Gastroesophageal sphincter (tissue), 4 donors: Measurements from ENCODE around the gene ATP5F1D. TPM values are rescaled to one million over a fixed set of nuclear protein-coding genes. Genes with fewer than 3 reads are reported as not detected.

Experiments used
- ATAC-seq: fragments of 150-250 bp; one replicate; pipeline ENCODE4 v1.9.1; 2016; ENCODE audit warnings: mild to moderate bottlenecking, moderate library complexity
- H3K27ac ChIP-seq, 4 donors: fragments of 200-600 bp; sonication (generic) in 3 of 4; 1 replicate in 3 of 4; 2 replicates in 1 of 4; pipeline ENCODE4 v1.5.1; 2016 to 2019
- H3K27me3 ChIP-seq: fragments of 200-600 bp; sonication (generic); one replicate; pipeline ENCODE4 v1.5.1; 2019
- H3K36me3 ChIP-seq, 2 donors: fragments of 200-600 bp; sonication (generic); one replicate each; pipeline ENCODE4 v1.5.1; 2019; ENCODE audit warnings: control low read depth in 1 of 2
- H3K4me1 ChIP-seq, 3 donors: fragments of 200-600 bp; sonication (generic); 1 replicate in 2 of 3; 2 replicates in 1 of 3; pipeline ENCODE4 v1.5.1; 2016 to 2019; ENCODE audit warnings: control low read depth in 2 of 3
- H3K4me3 ChIP-seq, 2 donors: fragments of 200-600 bp; sonication (generic); one replicate each; pipeline ENCODE4 v1.5.1; 2019; ENCODE audit warnings: mild to moderate bottlenecking in 1 of 2, moderate library complexity in 1 of 2
- H3K9me3 ChIP-seq, 3 donors: fragments of 200-600 bp; sonication (generic); one replicate each; pipeline ENCODE4 v1.5.1; 2017 to 2019; ENCODE audit warnings: control low read depth in 2 of 3
- CTCF ChIP-seq, 4 experiments: fragments of 200-600 bp in 2 of 4; fragments of 450-650 bp in 2 of 4; sonication (generic) in 1 of 4; IDR thresholded peaks; one replicate each; pipeline ENCODE4 v1.5.1; 2017 to 2019; ENCODE audit warnings: antibody characterized with exemption in 4 of 4, mild to moderate bottlenecking in 2 of 4, moderate library complexity in 2 of 4
- EP300 ChIP-seq: sonication (generic); formaldehyde crosslinking; IDR thresholded peaks from one replicate; pipeline ENCODE4 v1.6.1; 2017; ENCODE audit warnings: antibody characterized with exemption, mild to moderate bottlenecking
- POLR2A ChIP-seq, 2 donors: fragments of 450-650 bp; IDR thresholded peaks; one replicate each; pipeline ENCODE4 v1.6.1; 2017; ENCODE audit warnings: antibody characterized with exemption in 2 of 2, mild to moderate bottlenecking in 2 of 2, moderate library complexity in 1 of 2
- POLR2AphosphoS5 ChIP-seq: sonication (generic); formaldehyde crosslinking; IDR thresholded peaks from one replicate; pipeline ENCODE4 v1.6.1; 2017; ENCODE audit warnings: antibody characterized with exemption
- WGBS, 2 donors: methylation state at CpG; one replicate each; pipeline ENCODE4 v1.1.5; 2018; ENCODE audit warnings: low coverage in 1 of 2; 5-methylcytosine and 5-hydroxymethylcytosine counted together
- total RNA-seq, 4 donors: library from RNA; depleted of rRNA; stranded (reverse); fragments of >200 nt; gene quantifications; one replicate each; pipeline ENCODE4 v1.1.0, GENCODE V29; 2016

Gene ATP5F1D
- total RNA-seq, 4 donors from 2014 or later: 62.3 to 116 (median 84.1) TPM

DNA sequence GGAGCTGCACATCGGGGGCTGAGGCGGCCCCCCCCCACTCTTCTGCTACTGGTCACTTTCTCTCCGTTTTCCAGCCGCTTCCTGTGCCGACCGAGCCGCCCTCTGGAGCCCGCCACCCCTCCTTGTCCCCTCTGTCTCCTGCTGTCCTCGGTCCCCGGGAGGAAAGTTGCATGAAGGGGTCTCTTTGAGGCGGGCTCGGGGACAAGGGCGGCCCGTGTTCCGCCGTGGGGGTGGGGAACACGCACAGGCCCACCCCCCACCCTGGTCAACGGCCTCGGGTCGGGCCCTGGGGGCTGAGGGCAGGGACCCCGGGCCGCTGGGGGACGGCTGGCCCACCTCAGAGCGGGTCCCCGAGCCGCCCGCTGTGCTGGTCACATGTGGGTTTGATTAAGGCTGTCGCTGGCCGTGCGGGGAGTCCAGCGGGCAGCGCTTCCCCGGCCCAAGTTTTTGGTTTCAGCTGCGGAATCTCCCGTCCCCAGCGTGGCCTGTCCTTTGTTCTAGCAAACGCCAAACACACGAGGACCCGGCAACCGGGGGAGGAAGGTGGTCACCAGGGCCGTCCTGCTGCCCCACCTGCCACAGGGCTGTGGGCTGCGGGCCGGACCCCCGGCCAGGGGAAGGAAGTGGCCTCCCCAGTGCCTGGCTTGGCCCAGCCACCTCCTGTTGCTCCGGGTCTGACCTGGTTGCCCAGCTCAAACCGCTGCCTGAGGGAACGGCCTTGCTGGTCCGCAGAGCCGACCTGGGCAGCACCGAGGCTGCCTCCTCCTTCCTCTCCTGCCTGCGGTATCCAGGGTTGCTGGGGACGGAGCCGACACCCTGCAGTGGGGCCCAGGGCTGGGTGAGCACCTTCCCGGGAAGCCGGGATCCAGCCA is 46.0 kb downstream of the ATP5F1D start:
- TF ChIP-seq EP300: no peak
- H3K36me3 ChIP-seq: no peaks in the 10 kb centered on the region
- peaks cover 0 to 24% (median 3%) of the 10 kb centered on the region in 3 donors for H3K4me1 ChIP-seq
- no peak overlapping the region for H3K4me3 ChIP-seq
- no peak overlapping the region for H3K27ac ChIP-seq
- H3K9me3 ChIP-seq: no peaks in the 10 kb centered on the region
- peaks cover 97% of the 10 kb centered on the region for H3K27me3 ChIP-seq
- ATAC-seq: no peak
- 0% methylated on average over 1 of the region's 55 CpGs; no CpG with 5 or more reads in 1 of the 2 donors for WGBS, 2 donors

GRCh38 chr19:1288226-1288612 is 46.7 kb downstream of the ATP5F1D start:
- Histone ChIP-seq H3K27me3 (peaks cover 97% of the 10 kb centered on the region), H3K9me3 (no peaks in the 10 kb centered on the region), H3K4me1 (peaks cover 0 to 24% (median 3%) of the 10 kb centered on the region in 3 donors), H3K27ac (no peak overlapping the region), H3K4me3 (no peak overlapping the region), H3K36me3 (no peaks in the 10 kb centered on the region)
- no peak for ATAC-seq
- no peak for TF ChIP-seq EP300
- TF ChIP-seq POLR2A (IDR thresholded peaks at IDR 0.05): no peak
- TF ChIP-seq CTCF (IDR thresholded peaks at IDR 0.05): no peak
- no CpG with 5 or more reads among the region's 18 CpGs for WGBS, 2 donors

DNA sequence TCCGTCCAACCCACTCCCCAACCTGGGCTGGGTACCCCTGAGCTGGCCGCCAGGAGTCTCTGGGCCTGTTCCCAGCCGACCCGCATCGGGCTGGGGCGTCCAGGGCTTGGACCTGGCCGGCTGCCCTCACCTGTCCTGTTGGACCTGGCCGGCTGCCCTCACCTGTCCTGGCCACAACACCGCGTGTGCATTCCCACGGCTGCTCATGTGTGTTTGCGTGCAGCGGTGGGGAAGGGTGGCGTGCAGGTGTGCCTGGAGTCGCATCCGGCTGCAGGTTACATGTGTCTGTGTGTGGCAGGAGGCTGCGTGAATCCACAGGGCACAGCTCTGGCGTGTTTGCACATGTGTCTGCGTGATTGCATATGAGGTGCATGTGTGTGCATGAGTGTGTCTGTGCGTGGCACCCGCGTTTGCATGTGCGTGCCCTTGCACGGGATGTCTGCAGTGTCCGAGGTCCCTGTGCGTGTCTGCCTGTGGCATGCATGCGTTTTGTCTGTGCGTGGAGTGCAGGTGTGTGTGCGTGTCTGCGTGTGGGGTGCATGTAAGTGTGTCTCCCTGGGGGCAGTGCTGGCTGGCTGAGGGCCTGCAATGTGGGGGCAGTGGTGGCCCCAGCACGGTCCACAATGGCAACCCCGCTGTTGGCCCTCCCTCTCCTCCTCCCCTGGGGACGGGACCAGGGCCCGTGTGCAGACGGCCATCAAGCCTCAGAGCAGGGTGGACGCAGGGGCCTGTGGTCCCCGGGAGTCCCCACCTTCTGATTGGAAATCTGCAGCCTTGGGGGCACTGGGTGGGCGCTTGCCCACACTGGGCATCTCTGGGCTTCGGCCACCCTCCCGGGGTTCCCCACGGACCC is 47.5 kb downstream of the ATP5F1D start:
- Histone ChIP-seq H3K4me1 (peaks cover 0 to 24% (median 3%) of the 10 kb centered on the region in 3 donors), H3K4me3 (no peak overlapping the region), H3K36me3 (no peaks in the 10 kb centered on the region), H3K27me3 (peaks cover 97% of the 10 kb centered on the region), H3K27ac (no peak overlapping the region), H3K9me3 (no peaks in the 10 kb centered on the region)
- 82 to 83% methylated on average over 4 to 9 of the region's 41 CpGs for WGBS, 2 donors
- TF ChIP-seq POLR2A (IDR thresholded peaks at IDR 0.05): no peak
- TF ChIP-seq CTCF (IDR thresholded peaks at IDR 0.05): no peak
- no peak for TF ChIP-seq EP300
- no peak for TF ChIP-seq POLR2AphosphoS5
- no peak for ATAC-seq

DNA sequence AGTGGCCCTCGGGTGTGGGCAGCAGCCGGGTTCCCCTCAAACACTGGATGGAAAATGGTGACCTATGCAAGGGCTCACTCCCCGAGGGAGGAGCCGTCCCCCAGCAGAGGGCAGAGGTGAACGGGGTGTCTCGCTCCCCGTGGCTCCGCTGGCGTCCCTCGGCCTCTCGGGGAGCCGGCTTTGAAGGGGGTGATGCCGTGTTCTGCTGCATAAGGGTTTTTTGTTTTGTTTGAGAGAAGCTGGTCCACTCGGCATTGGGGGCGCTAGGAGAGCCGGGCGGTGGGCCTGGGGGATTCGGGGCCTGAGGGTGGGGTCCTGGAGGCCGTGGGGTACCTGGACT is 48.1 kb downstream of the ATP5F1D start:
- TF ChIP-seq POLR2A (IDR thresholded peaks at IDR 0.05) (no peak), EP300 (no peak), CTCF (IDR thresholded peaks at IDR 0.05) (no peak), POLR2AphosphoS5 (no peak)
- ATAC-seq: no peak
- Histone ChIP-seq H3K27me3 (peaks cover 97% of the 10 kb centered on the region), H3K27ac (no peak overlapping the region), H3K4me1 (peaks cover 0 to 26% (median 3%) of the 10 kb centered on the region in 3 donors), H3K4me3 (no peak overlapping the region), H3K9me3 (no peaks in the 10 kb centered on the region), H3K36me3 (no peaks in the 10 kb centered on the region)
- no CpG with 5 or more reads among the region's 19 CpGs for WGBS, 2 donors

DNA sequence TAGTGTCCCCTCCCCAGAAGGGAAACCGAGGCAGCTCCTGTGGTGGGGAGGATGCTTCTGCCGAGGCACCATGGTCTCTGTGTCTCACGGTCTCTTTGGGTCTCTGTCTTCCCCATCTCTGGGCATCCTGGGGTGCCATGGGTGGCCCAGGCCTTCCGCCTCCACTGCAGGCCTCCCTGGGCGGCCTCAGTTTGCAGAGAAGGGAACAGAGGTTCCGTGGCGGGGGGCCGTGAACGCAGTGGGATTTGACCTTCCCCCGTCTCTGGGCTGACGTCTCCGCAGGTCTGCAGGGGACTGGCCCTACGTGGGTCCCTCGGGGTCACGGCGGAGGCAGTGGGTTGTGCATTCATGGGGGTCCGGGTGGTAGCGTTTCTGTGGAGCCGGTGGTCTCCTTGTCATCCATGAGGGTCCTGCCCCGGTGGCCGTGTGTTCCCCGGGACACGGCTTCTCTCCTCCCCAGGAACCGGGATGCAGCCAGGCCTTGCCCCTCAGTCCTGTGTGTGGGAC is 48.7 kb downstream of the ATP5F1D start:
- Histone ChIP-seq H3K27me3 (peaks cover 97% of the 10 kb centered on the region), H3K27ac (no peak overlapping the region), H3K4me1 (peaks cover 0 to 30% (median 6%) of the 10 kb centered on the region in 3 donors), H3K9me3 (no peaks in the 10 kb centered on the region), H3K4me3 (no peak overlapping the region), H3K36me3 (no peaks in the 10 kb centered on the region)
- no peak for ATAC-seq
- no CpG with 5 or more reads among the region's 24 CpGs for WGBS, 2 donors
- TF ChIP-seq POLR2AphosphoS5 (no peak), EP300 (no peak), CTCF (IDR thresholded peaks at IDR 0.05) (no peak), POLR2A (IDR thresholded peaks at IDR 0.05) (no peak)
